Measurements from ENCODE around the gene OR4X1. TPM values are rescaled to one million over a fixed set of nuclear protein-coding genes. Genes with fewer than 3 reads are reported as not detected.

Gene OR4X1
- total RNA-seq, 2 donors from 2014 or later: not detected

- intact Hi-C loops (cut with DNase I): no loop called here
- H3K36me3 ChIP-seq (replicated peaks in 1 of 2; ENCODE audit: insufficient read depth in 1 of 2, low read depth in 2 of 2): no peaks in the 10 kb centered on the region
- WGBS, 2 donors: 47 to 54% methylated on average over 3 of the region's 3 CpGs
- H3K9me3 ChIP-seq: no peaks in the 10 kb centered on the region
- no peak overlapping the region for H3K4me3 ChIP-seq
- no peaks in the 10 kb centered on the region for H3K4me1 ChIP-seq
- H3K27ac ChIP-seq: no peak overlapping the region
- TF ChIP-seq POLR2A (IDR thresholded peaks at IDR 0.05): no peak
- TF ChIP-seq, protein P1, sequence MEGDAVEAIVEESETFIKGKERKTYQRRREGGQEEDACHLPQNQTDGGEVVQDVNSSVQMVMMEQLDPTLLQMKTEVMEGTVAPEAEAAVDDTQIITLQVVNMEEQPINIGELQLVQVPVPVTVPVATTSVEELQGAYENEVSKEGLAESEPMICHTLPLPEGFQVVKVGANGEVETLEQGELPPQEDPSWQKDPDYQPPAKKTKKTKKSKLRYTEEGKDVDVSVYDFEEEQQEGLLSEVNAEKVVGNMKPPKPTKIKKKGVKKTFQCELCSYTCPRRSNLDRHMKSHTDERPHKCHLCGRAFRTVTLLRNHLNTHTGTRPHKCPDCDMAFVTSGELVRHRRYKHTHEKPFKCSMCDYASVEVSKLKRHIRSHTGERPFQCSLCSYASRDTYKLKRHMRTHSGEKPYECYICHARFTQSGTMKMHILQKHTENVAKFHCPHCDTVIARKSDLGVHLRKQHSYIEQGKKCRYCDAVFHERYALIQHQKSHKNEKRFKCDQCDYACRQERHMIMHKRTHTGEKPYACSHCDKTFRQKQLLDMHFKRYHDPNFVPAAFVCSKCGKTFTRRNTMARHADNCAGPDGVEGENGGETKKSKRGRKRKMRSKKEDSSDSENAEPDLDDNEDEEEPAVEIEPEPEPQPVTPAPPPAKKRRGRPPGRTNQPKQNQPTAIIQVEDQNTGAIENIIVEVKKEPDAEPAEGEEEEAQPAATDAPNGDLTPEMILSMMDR (IDR thresholded peaks at IDR 0.05): no peak
- DNase-seq (no peak), ATAC-seq (no peak)
- H3K27me3 ChIP-seq: no peaks in the 10 kb centered on the region
Observed at GRCh38 chr11:48242501-48242900, 21.2 kb upstream of the OR4X1 start.

- Histone ChIP-seq H3K36me3 (replicated peaks in 1 of 2; ENCODE audit: insufficient read depth in 1 of 2, low read depth in 2 of 2) (no peaks in the 10 kb centered on the region), H3K9me3 (peaks cover 0 to 6% (median 0%) of the 10 kb centered on the region in 3 donors), H3K4me3 (no peak within 1 kb of the TSS), H3K27me3 (no peaks in the 10 kb centered on the region), H3K4me1 (no peaks in the 10 kb centered on the region), H3K27ac (no peak within 1 kb of the TSS)
- intact Hi-C loops (cut with DNase I): no loop called here
- ATAC-seq (no peak), DNase-seq (no peak)
- no peak for TF ChIP-seq POLR2A (IDR thresholded peaks at IDR 0.05)
- TF ChIP-seq, protein P1 (IDR thresholded peaks at IDR 0.05): no peak
Observed at GRCh38 chr11:48244804-48245203, 18.9 kb upstream of the OR4X1 start, which contains the start of gene OR4X2. Gene OR4X2, plus strand, starts transcription at chr11:48245104. Its CDS starts 0 bp downstream, at chr11:48245104.

GRCh38 chr11:48248902-48249301 lies 14.8 kb upstream of the OR4X1 start:
- ATAC-seq (no peak), DNase-seq (no peak)
- Histone ChIP-seq H3K4me3 (no peak overlapping the region), H3K36me3 (replicated peaks in 1 of 2; ENCODE audit: insufficient read depth in 1 of 2, low read depth in 2 of 2) (no peaks in the 10 kb centered on the region), H3K27me3 (no peaks in the 10 kb centered on the region), H3K9me3 (peaks cover 0 to 6% (median 0%) of the 10 kb centered on the region in 3 donors), H3K27ac (no peak overlapping the region), H3K4me1 (no peaks in the 10 kb centered on the region)
- TF ChIP-seq POLR2A (IDR thresholded peaks at IDR 0.05): no peak
- TF ChIP-seq, protein P1 (IDR thresholded peaks at IDR 0.05): no peak
- intact Hi-C loops (cut with DNase I): no loop called here
- WGBS, 2 donors: 70 to 82% methylated on average over 1 of the region's 1 CpG

- intact Hi-C loops (cut with DNase I): no loop called here
- TF ChIP-seq, protein P1 (IDR thresholded peaks at IDR 0.05): no peak
- no peak for TF ChIP-seq POLR2A (IDR thresholded peaks at IDR 0.05)
- no peak for DNase-seq
- H3K9me3 ChIP-seq: no peaks in the 10 kb centered on the region
- H3K27me3 ChIP-seq: no peaks in the 10 kb centered on the region
- no peaks in the 10 kb centered on the region for H3K4me1 ChIP-seq
- no peak for ATAC-seq
- no peak overlapping the region for H3K4me3 ChIP-seq
- H3K27ac ChIP-seq: no peak overlapping the region
- H3K36me3 ChIP-seq (replicated peaks in 1 of 2; ENCODE audit: insufficient read depth in 1 of 2, low read depth in 2 of 2): no peaks in the 10 kb centered on the region
- 56 to 57% methylated on average over 2 of the region's 2 CpGs for WGBS, 2 donors
Observed at GRCh38 chr11:48261600-48261999, 2.1 kb upstream of the OR4X1 start.

DNA sequence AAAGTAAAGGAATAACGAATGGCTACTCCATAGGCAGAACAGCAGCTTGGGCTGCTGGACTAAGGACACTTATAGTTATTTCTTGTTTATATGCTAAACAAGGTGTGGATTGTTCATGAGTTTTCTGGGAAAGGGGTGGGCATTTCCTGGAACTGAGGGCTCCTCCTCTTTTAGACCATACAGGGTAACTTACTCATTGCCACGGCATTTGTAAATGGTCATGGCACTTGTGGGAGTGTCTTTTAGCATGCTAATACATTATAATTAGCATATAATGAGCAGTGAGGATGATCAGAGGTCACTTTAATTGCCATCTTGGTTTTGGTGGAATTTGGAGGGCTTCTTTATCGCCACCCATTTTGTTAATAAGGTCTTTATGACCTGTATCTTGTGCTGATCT lies 7.0 kb downstream of the OR4X1 start:
- no peak overlapping the region for H3K4me3 ChIP-seq
- no peak overlapping the region for H3K27ac ChIP-seq
- H3K9me3 ChIP-seq: no peaks in the 10 kb centered on the region
- ATAC-seq (no peak), DNase-seq (no peak)
- H3K36me3 ChIP-seq (replicated peaks in 1 of 2; ENCODE audit: insufficient read depth in 1 of 2, low read depth in 2 of 2): no peaks in the 10 kb centered on the region
- no peaks in the 10 kb centered on the region for H3K27me3 ChIP-seq
- WGBS, 2 donors: 55 to 58% methylated on average over 3 of the region's 3 CpGs
- intact Hi-C loops (cut with DNase I): no loop called here
- H3K4me1 ChIP-seq: no peaks in the 10 kb centered on the region
- TF ChIP-seq POLR2A (IDR thresholded peaks at IDR 0.05): no peak
- TF ChIP-seq, protein P1 (IDR thresholded peaks at IDR 0.05): no peak

Measured in body of pancreas (tissue), 4 donors.